ENCODE results near the gene PIERCE2.
A peak's percentile ranks its signal among the peaks of the same experiment; 100 is the strongest.
"Not testable (repeated sequence)": the region's sequence is repeated elsewhere in the genome, so short reads cannot be mapped to it uniquely, and the experiment has no call there.

The PIERCE2 gene

DNA sequence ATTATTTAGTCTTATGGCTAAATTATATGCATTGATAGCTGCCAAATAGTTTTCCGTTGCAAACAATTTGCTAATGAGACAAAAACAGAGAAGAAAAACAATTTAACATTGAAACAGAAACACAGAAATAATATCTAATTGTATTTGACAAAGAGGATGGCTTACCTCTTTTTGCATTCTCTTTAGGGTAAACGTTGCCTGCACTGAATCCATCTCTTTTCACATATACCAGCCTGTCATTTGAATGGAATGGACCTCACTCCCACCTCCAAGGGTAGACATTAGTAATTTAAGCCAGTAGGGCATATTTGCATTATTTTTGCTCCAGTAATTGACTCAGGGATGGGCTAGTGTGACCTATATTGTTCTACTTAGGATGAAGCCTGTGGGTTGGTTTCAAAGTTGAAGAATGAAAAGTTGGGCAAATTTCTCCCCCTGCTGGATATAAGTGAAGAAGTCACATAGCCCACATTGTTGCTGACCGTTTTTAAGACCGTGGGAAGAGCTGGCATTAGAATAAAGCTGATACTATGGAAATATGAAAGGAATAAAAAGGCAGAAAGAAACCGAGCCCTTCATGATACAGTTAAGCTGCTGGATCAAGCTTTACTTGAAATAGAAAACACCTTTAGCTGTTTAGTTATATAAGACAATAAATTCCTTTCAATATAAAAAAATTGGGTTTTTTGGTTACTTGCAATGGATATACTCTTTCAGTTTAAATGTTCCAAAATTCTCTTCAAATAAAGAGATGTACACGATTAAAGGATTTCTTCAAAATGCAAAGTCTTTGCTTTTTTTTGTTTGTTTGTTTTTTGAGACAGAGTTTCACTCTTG lies 26.9 kb downstream of the PIERCE2 start:
- DNase-seq (ENCODE audit: low read depth): peak; percentile 39

- DNase-seq (ENCODE audit: low read depth): not testable (repeated sequence)
Observed at GRCh38 chr15:55443141-55443540, 34.8 kb downstream of the PIERCE2 start.

DNA sequence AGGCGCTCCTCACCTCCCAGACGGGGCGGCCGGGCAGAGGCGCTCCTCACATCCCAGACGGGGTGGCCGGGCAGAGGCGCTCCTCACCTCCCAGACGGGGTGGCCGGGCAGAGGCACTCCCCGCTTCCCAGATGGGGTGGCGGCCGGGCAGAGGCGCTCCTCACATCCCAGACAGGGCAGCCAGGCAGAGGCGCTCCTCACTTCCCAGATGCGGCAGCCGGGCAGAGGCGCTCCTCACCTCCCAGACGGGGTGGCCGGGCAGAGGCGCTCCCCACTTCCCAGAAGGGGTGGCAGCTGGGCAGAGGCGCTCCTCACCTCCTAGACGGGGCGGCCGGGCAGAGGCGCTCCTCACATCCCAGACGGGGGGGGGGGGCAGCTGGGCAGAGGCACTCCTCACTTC lies 37.6 kb downstream of the PIERCE2 start:
- not testable (repeated sequence) for DNase-seq (ENCODE audit: low read depth)

GRCh38 chr15:55446379-55447029 lies 38.2 kb downstream of the PIERCE2 start:
- DNase-seq (ENCODE audit: low read depth): not testable (repeated sequence)

- DNase-seq (ENCODE audit: low read depth): not testable (repeated sequence)
Observed at GRCh38 chr15:55447030-55447394, 38.7 kb downstream of the PIERCE2 start.

DNA sequence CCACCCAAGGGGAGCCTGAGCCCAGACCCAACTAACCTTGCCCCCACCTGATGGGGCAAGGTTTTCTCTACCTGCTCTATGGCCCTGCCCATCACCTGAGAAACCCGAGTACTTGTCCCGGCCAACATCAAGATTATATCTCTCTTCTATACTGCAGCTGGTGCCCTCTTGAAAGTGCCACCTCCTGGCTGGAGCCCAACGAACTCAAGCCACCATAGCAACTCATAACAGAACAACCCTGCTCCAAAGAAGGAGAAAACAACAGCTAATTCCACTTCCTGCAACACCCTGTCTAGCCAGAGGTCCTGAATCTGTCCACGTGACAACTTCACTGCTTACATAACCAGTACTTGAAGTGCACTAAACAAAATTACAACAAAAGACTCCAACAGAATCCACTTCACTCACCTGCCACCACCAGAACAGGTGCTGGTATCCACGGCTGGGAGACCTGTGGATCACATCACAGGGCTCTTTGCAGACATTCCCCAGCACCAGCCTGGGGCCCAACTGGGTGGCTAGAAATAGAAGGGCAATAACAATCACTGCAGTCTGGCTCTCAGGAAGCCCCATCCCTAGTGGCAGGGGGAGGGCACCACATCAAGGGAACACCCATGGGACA lies 49.2 kb downstream of the PIERCE2 start:
- no peak for DNase-seq (ENCODE audit: low read depth)

DNA sequence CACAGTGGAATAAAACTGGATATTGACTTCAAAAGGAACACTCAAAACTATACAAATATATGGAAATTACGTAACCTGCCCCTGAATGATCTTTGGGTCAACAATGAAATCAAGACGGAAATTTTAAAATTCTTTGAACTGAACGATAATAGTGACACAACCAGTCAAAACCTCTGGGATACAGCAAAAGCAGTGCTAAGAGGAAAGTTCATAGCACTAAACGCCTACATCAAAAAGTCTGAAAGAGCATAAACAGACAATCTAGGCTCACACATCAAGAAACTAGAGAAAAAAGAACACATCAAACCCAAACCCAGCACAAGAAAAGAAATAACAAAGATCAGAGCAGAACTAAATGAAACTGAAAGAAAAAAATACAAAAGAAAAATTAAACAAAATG lies 53.2 kb downstream of the PIERCE2 start:
- no peak for DNase-seq (ENCODE audit: low read depth)

DNA sequence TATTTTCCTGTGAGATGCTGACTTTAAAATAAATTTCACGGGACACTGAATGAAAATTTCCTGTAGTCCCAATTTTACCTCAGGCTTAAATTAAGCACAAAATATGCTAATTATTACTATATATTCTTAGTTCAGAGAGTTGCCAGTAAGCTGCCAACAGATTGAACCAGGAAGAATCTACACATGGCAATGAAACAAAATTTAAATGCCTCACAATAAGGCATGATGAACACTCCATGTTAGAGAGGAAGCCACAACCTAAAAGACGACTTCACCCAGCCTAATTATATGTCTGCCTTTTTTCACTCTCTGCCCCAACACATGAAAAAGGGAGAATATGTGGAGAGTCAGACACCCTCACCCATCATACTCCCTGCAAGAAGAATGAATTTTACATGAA lies 60.0 kb downstream of the PIERCE2 start:
- no peak for DNase-seq (ENCODE audit: low read depth)
